Coronary artery (tissue), 2 donors: ENCODE data around the gene ZNF385C.
"Not testable (repeated sequence)": the region's sequence is repeated elsewhere in the genome, so short reads cannot be mapped to it uniquely, and the experiment has no call there.

Experiments
- DNase-seq: peaks from one replicate; pipeline ENCODE4 v3.0.0-alpha.2; 2017; ENCODE audit warnings: low spot score
- H3K27ac ChIP-seq, 2 donors: fragments of 200-600 bp; sonication (generic); one replicate each; pipeline ENCODE4 v1.5.1; 2016 to 2019
- H3K4me3 ChIP-seq: fragments of 200-600 bp; sonication (generic); 2 replicates; pipeline ENCODE4 v1.5.1; 2016; ENCODE audit warnings: mild to moderate bottlenecking, moderate library complexity
- TF ChIP-seq, protein P1 (sequence below): fragments of 200-600 bp; sonication (generic); IDR thresholded peaks from one replicate; pipeline ENCODE4 v1.5.1; 2019; ENCODE audit warnings: antibody characterized with exemption

ZNF385C gene, protein sequence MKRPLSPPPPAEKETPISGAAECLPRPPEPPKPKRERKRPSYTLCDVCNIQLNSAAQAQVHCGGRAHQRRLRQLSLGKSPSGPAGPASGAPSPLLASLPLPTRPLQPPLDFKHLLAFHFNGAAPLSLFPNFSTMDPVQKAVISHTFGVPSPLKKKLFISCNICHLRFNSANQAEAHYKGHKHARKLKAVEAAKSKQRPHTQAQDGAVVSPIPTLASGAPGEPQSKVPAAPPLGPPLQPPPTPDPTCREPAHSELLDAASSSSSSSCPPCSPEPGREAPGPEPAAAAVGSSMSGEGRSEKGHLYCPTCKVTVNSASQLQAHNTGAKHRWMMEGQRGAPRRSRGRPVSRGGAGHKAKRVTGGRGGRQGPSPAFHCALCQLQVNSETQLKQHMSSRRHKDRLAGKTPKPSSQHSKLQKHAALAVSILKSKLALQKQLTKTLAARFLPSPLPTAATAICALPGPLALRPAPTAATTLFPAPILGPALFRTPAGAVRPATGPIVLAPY

DNA sequence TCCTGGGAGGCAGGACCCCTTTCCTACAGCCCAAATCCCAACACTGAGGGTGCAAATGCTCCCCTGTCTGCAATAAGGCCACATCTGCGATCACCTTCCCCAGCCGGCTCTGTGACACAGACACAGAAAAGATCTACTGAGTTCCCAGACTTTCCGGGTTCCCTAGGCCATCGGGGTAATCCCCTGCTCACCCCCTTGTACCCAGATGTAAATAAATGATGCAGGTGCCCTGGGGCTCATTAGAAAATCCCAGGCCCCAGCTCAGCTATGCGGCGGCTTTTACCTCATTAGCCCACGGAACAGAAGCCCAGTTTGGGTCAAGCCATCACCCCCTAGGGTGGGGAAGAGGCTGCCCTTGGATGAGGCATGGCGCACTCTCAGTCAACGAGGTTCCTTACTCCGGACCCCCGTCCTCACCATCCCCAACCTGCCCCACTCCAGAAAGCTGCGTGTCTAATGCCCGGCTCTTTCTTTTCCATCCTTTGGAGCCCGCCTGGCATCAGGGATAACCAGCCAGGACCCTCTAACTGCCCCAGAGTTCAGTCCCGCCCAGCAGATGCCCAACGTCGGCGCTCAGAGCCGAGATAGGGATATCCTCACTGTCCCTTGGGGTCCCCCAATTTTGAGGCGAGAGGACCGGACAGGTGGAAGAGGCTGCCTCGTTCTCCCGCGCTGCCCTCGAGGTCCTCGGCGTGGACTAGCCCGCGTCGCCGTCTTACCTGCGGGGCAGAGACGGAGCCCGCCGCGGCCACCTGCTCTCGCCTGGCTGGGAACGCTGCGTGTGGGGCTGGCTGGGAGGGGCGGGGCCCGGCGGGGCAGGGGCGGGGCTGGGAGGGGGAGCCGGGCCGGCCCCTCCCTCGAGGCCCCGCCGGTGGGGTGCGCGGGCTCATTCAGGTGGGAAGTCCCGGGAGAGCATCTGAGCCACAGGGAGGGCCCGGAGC, at the start of gene ZNF385C:
Gene ZNF385C (minus strand): TSS at position 783 of the 941 bp plus-strand sequence. CDS start 35,417 bp downstream, outside the sequence.
- TF ChIP-seq, protein P1, sequence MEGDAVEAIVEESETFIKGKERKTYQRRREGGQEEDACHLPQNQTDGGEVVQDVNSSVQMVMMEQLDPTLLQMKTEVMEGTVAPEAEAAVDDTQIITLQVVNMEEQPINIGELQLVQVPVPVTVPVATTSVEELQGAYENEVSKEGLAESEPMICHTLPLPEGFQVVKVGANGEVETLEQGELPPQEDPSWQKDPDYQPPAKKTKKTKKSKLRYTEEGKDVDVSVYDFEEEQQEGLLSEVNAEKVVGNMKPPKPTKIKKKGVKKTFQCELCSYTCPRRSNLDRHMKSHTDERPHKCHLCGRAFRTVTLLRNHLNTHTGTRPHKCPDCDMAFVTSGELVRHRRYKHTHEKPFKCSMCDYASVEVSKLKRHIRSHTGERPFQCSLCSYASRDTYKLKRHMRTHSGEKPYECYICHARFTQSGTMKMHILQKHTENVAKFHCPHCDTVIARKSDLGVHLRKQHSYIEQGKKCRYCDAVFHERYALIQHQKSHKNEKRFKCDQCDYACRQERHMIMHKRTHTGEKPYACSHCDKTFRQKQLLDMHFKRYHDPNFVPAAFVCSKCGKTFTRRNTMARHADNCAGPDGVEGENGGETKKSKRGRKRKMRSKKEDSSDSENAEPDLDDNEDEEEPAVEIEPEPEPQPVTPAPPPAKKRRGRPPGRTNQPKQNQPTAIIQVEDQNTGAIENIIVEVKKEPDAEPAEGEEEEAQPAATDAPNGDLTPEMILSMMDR: no peak
- Histone ChIP-seq H3K27ac (no peak within 1 kb of the TSS), H3K4me3 (peak within 1 kb of the TSS; percentile 41)
- DNase-seq: no peak

DNA sequence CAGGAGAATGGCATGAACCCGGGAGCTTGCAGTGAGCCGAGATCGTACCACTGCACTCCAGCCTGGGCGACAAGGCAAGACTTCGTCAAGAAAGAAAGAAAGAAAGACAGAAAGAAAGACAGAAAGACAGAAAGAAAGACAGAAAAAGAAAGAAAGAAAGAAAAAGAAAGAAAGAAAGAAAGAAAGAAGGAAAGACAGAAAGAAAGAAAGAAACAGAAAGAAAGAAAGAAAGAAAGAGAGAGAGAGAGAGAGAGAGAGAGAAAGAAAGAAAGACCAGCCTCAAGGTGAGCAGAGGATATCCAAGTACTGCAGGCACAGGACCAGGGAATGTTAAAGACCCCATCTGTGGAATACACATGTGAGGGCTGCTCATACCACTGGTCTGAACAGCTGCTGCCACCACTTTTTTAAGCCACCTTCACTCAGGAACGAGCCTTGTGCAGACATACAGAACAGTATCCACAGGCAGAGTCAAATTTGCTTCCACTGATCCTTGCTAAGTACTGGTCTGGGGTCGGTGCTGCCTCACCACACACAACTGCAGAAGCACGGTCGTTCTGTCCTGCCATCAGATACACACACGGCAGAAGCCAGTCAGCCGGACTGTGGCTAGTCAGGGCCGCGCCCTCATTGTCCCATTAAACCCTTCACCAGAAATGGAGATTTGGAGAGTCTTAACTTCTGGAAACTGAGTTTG, 48.8 kb upstream of the ZNF385C start:
- Histone ChIP-seq H3K4me3 (no peak overlapping the region), H3K27ac (no peak overlapping the region)
- TF ChIP-seq, protein P1: no peak
- DNase-seq: no peak

DNA sequence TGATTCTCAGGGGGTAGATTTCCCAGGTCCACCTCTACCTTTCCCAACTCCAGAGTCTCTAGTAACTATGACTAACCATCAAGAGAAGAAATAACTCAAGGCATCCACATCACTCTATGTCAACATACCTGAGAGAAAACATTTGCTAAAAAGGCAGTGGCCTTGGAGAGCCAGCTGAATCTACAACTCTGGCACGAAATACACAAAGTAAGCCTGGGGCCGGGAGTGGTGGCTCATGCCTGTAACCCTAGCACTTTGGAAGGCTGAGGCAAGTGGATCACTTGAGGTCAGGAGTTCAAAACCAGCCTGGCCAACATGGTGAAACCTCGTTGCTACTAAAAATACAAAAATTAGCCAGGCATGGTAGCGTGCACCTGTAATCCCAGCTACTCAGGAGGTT, 44.9 kb upstream of the ZNF385C start:
- not testable (repeated sequence) for DNase-seq, H3K4me3 ChIP-seq
- peak overlapping the region in 1 of 2 donors; percentile 61 for H3K27ac ChIP-seq

- Histone ChIP-seq H3K4me3 (no peak overlapping the region), H3K27ac (peak overlapping the region in 1 of 2 donors; percentile 61)
- TF ChIP-seq, protein P1: no peak
- DNase-seq: no peak
These were observed 44.2 kb upstream of the ZNF385C start for GRCh38 chr17:42142371-42142896.

- Histone ChIP-seq H3K27ac (peak overlapping the region in 1 of 2 donors; percentile 61), H3K4me3 (no peak overlapping the region)
- TF ChIP-seq, protein P1: no peak
- no peak for DNase-seq
These were observed 43.1 kb upstream of the ZNF385C start for GRCh38 chr17:42141382-42141781.

- not testable (repeated sequence) for DNase-seq, H3K4me3 ChIP-seq
- peak overlapping the region in 1 of 2 donors; percentile 61 for H3K27ac ChIP-seq
These were observed 42.4 kb upstream of the ZNF385C start for GRCh38 chr17:42140690-42141089.

DNA sequence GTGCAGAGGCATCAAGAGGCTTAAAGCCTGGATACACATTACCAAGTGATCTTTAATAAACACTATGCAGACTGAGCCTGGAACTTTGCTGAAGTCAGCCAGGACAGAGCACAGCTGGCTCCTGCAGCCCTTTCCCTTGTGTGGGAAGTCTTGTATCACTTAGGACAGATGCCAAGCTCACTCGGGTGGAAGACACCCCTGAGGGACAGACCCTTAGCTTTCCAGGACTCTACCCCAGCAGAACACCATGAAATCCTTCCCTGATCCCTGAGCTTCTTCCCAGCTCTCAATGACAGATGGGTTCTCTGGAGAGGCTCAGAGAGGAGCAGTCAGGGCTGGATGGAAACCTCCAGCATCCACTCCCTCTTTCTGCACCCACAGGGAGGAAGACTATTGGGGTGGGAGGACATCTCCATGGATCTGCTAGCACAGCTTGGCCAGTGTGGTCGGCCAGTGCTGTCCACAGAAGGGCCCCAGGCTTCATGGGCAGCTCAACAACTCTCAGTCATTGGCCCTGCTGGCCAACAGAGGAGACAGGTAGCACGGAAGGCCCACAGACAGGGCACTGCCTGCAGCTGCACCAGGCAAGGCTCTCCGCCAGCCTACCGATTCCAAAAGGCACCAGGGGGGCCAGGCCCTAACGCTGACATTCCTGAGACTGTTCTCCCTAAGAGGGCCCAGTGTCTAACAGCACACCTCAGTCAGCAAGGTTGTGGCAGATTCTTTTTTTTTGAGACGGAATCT, 40.6 kb upstream of the ZNF385C start:
- TF ChIP-seq, protein P1: no peak
- H3K4me3 ChIP-seq: no peak overlapping the region
- H3K27ac ChIP-seq: peak overlapping the region in 1 of 2 donors; percentile 31
- DNase-seq: no peak
